RWPE2 (cell line): ENCODE results near the gene SPX.

Source experiments
- ATAC-seq: fragments of 200-7000 bp; cut with Tn5 transposase; 3 replicates; pipeline ENCODE4 v1.9.1; 2021; ENCODE audit warnings: low read depth
- DNase-seq: peaks from one replicate; pipeline ENCODE4 v3.0.0-alpha.2; 2020; ENCODE audit warnings: low spot score
- H3K27ac ChIP-seq: fragments of 450-650 bp; 2 replicates; pipeline ENCODE4 v1.5.1; 2017; ENCODE audit warnings: mild to moderate bottlenecking; ENCODE audit not compliant: poor library complexity, severe bottlenecking
- H3K27me3 ChIP-seq: fragments of 250-450 bp; sonication (Bioruptor Pico); 2 replicates; pipeline ENCODE4 v1.5.1; 2021; ENCODE audit warnings: mild to moderate bottlenecking, moderate library complexity; ENCODE audit not compliant: insufficient read depth, poor library complexity, severe bottlenecking
- H3K36me3 ChIP-seq: fragments of 250-450 bp; sonication (Bioruptor Pico); 2 replicates; pipeline ENCODE4 v1.5.1; 2020; ENCODE audit warnings: low read depth, mild to moderate bottlenecking, moderate library complexity
- H3K4me1 ChIP-seq: fragments of 250-450 bp; sonication (Bioruptor Pico); 2 replicates; pipeline ENCODE4 v1.5.1; 2021; ENCODE audit warnings: mild to moderate bottlenecking, moderate library complexity; ENCODE audit not compliant: insufficient read depth, poor library complexity, severe bottlenecking
- H3K4me3 ChIP-seq: fragments of 250-450 bp; sonication (Bioruptor Pico); 2 replicates; pipeline ENCODE4 v1.5.1; 2021; ENCODE audit warnings: mild to moderate bottlenecking, moderate library complexity; ENCODE audit not compliant: severe bottlenecking
- H3K9me3 ChIP-seq: fragments of 250-450 bp; sonication (Bioruptor Pico); 2 replicates; pipeline ENCODE4 v1.5.1; 2021; ENCODE audit warnings: mild to moderate bottlenecking, moderate library complexity; ENCODE audit not compliant: severe bottlenecking
- TF ChIP-seq, protein P1 (sequence below): fragments of 450-650 bp; IDR thresholded peaks from one replicate; pipeline ENCODE4 v1.5.1; 2017; ENCODE audit warnings: mild to moderate bottlenecking, moderate library complexity; ENCODE audit not compliant: poor library complexity, severe bottlenecking

Gene SPX

GRCh38 chr12:21580748-21581516 is 54.8 kb downstream of the SPX start:
- Histone ChIP-seq H3K9me3 (no peaks in the 10 kb centered on the region), H3K27me3 (no peaks in the 10 kb centered on the region), H3K4me3 (no peak overlapping the region), H3K36me3 (no peaks in the 10 kb centered on the region), H3K27ac (no peak overlapping the region), H3K4me1 (no peaks in the 10 kb centered on the region)
- DNase-seq, result no peak
- TF ChIP-seq, protein P1, sequence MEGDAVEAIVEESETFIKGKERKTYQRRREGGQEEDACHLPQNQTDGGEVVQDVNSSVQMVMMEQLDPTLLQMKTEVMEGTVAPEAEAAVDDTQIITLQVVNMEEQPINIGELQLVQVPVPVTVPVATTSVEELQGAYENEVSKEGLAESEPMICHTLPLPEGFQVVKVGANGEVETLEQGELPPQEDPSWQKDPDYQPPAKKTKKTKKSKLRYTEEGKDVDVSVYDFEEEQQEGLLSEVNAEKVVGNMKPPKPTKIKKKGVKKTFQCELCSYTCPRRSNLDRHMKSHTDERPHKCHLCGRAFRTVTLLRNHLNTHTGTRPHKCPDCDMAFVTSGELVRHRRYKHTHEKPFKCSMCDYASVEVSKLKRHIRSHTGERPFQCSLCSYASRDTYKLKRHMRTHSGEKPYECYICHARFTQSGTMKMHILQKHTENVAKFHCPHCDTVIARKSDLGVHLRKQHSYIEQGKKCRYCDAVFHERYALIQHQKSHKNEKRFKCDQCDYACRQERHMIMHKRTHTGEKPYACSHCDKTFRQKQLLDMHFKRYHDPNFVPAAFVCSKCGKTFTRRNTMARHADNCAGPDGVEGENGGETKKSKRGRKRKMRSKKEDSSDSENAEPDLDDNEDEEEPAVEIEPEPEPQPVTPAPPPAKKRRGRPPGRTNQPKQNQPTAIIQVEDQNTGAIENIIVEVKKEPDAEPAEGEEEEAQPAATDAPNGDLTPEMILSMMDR, result no peak
- no peak for ATAC-seq
